LNCAP (cell line): Measurements from ENCODE around the gene AFG1L.

ENCODE experiments used
- TF ChIP-seq, protein P1 (sequence below): fragments of 450-650 bp; IDR thresholded peaks from 2 replicates; pipeline ENCODE4 v1.5.1; 2017; ENCODE audit warnings: mild to moderate bottlenecking

The AFG1L gene

DNA sequence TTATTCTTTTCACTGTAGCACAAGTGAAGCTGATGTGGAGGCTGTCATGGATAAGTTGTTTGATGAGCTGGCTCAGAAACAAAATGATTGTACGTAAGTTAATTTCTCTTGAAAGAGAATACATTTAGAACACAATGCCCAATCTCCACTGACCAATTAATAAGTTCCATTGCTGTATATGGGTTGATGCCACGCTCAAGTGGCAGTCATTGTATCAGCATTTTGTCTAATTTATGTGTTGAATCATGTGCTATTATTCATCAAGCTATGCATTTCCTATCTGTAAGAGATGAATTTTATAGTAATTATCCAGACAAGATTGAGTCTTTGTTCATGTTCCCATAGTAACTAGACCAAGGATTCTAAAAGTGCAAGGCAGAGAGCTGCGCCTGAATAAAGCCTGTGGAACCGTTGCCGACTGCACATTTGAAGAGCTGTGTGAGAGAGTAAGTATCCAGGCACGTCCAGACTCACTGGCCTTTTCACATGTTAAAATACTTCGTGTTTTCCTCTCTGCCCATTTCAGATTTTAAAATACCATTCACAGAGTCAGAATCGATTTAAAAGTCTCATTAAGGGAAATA is 182.1 kb downstream of the AFG1L start:
- TF ChIP-seq, protein P1, sequence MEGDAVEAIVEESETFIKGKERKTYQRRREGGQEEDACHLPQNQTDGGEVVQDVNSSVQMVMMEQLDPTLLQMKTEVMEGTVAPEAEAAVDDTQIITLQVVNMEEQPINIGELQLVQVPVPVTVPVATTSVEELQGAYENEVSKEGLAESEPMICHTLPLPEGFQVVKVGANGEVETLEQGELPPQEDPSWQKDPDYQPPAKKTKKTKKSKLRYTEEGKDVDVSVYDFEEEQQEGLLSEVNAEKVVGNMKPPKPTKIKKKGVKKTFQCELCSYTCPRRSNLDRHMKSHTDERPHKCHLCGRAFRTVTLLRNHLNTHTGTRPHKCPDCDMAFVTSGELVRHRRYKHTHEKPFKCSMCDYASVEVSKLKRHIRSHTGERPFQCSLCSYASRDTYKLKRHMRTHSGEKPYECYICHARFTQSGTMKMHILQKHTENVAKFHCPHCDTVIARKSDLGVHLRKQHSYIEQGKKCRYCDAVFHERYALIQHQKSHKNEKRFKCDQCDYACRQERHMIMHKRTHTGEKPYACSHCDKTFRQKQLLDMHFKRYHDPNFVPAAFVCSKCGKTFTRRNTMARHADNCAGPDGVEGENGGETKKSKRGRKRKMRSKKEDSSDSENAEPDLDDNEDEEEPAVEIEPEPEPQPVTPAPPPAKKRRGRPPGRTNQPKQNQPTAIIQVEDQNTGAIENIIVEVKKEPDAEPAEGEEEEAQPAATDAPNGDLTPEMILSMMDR, result no peak

DNA sequence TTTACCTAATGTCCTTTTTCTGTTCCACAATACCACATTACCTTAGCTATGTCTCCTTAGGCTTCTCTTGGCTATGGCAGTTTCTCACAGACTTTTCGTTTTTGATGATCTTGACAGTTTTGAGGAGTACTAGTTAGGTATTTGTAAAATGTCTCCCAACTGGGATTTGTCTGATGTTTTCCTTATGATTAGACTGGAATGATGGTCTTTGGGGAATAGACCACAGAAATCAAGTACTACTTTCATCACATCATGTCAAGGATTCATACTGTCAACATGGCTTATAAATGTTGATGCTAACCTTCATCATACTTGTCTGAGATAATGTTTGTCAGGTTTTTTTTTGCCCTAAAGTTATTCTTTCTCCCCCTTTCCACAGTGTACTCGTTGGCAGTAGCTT is 187.7 kb downstream of the AFG1L start:
- TF ChIP-seq, protein P1, result no peak

DNA sequence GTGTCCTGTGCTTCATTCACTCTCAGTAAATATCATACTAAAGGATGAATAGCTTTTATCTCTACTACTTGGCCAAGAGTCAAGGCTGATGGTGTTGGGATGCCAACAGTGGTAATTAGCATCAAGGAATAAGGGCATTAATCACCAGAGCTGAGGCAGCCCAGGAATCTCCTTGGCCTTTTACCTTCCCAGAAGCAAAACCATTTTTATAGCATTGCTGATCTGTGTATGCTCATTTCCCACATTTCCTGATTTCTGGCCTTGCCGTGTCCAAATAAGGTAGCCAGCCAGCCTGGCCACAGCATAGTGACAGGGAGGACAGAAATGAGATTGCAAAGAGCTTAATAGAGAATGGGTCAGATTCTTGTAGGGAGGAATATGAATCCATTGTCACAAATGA is 189.2 kb downstream of the AFG1L start:
- TF ChIP-seq, protein P1, result no peak

DNA sequence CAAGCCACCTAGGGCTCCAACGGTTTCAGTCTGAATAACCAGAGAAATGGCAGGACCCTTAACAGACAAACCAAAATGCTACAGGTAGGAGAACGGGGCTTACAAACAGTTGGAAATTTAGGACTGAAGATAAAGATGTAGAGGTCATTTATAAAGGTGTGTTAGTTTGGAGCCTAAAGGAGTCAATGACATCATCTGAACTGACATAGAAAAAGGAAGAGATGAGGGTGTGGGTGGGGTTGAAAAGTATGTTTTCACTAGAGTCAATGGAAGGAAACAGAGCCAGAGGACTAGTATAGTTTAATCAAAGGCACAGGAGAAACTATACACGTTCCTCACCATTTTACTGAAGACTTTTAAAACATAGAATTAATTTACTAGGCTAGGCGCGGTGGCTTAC is 194.8 kb downstream of the AFG1L start:
- TF ChIP-seq, protein P1, result no peak

DNA sequence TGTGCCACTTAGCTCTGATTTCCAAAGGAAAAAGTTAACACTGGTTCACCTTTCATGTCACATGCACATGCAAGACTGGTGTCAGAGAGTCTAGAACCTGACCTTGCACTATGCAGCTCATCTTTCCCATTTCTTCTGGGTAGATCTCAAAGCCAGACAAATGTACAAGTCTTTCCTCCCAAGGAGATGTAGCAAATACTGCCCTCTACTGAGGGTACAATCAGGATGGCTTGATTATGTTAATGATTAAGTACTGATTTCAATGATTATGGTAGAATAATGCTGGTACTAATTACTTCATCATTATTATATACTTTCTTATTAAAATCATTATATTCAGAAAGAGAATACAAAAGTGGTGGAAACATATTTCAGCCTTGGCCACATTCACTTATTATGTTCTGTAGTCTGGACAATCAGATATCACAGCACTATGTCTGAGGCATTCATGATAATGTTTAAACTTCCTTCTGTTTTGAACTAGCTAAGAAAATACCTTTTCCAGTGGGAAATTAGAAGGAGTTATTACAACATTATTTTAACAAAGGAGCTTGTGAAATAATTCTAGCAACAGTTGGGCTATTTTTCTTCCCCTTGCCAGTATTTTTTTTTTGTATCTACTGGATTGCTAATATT is 197.4 kb downstream of the AFG1L start:
- TF ChIP-seq, protein P1, result peak; percentile 68

DNA sequence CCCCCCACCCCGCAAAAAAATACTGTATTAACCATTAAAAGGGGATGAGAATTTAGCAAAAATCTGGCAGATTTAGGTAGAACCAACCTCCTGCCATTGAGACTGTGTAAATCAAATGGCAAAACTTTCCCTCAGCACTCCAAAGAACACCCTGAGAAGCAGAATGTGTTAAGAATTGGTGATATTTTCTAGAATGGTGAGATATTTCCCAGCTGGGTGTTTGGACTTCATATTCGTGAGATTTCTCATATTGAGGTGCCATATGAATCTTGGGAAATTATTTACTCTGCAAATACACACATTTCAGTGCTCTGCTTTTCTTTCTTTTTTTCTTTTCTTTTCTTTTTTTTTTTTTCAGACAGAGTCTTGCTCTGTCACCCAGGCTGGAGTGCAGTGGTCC is 199.6 kb downstream of the AFG1L start:
- TF ChIP-seq, protein P1, result no peak

DNA sequence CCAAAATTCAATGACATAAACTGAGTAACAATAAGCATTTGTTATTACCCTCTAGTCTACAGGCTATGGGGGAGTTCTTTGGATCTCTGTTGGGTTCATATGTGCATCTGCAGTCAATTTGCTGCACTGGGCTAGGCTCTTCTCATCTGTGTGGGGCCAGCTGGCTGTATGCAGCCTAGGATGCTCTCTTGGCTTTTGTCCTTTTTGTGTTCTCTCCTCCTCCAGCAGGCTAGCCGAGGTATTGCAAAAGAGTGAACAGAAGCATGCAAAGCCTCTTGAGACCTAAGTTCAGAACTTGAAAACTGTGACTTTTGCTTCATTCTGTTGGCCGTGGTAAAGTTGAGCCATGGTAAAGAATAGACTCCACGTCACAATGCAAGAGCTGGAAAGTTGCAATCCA is 203.0 kb downstream of the AFG1L start:
- TF ChIP-seq, protein P1, result peak; percentile 37; the same call in 1 of the 2 replicates

DNA sequence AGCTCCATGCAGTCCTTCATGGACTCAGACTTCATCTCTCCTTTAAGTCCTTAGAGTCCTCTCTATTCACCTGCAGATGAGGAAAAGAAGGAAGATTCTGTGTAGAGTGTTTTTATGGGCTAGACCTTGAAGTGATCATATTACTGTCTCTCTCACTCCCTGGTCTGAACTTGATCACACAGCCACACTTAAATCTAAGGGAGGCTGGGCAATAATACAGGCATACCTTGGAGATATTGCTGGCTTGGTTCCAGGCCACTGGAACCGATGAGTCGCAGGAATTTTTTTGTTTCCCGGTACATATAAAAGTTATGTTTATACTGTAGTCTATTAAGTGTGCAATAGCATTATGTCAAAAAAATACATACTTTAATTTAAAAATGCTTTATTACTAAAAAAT is 206.7 kb downstream of the AFG1L start:
- TF ChIP-seq, protein P1, result no peak
